CD8-positive, alpha-beta memory T cell (primary cell): ENCODE data around the gene FRMD6. TPM values are rescaled to one million over a fixed set of nuclear protein-coding genes. Genes with fewer than 3 reads are reported as not detected.

Source experiments
- CTCF ChIA-PET: fragments of 350-600 bp; sonication (Branson Sonifier 250); formaldehyde crosslinking; loops from one replicate; lab custom pipeline; 2021; ENCODE audit warnings: antibody characterized with exemption; lab: Charles Lee
- POLR2A ChIA-PET: fragments of 350-600 bp; sonication (Branson Sonifier 250); formaldehyde crosslinking; loops from one replicate; lab custom pipeline; 2021; ENCODE audit warnings: antibody characterized with exemption; lab: Charles Lee
- DNase-seq, 5 donors: peaks; one replicate each; pipeline versions ENCODE4 v3.0.0 to v3.0.0-alpha.2; 2020 to 2022; ENCODE audit warnings: mixed read lengths in 1 of 5
- H3K27ac ChIP-seq: one replicate; pipeline ENCODE4 v1.7.0; 2013; ENCODE audit warnings: low read depth, mild to moderate bottlenecking, low read length, moderate library complexity
- H3K27me3 ChIP-seq: 2 replicates; pipeline ENCODE4 v1.7.0; 2013; ENCODE audit warnings: low read length, mild to moderate bottlenecking; ENCODE audit not compliant: insufficient read depth, poor library complexity, severe bottlenecking
- H3K36me3 ChIP-seq: 2 replicates; pipeline ENCODE4 v1.7.0; 2013; ENCODE audit warnings: mild to moderate bottlenecking, low read length, moderate library complexity; ENCODE audit not compliant: insufficient read depth
- H3K4me1 ChIP-seq: 2 replicates; pipeline ENCODE4 v1.7.0; 2013; ENCODE audit warnings: mild to moderate bottlenecking, low read length, moderate library complexity; ENCODE audit not compliant: insufficient read depth
- H3K4me3 ChIP-seq: 2 replicates; pipeline ENCODE4 v1.7.0; 2013; ENCODE audit warnings: mild to moderate bottlenecking, low read length
- H3K9me3 ChIP-seq: 2 replicates; pipeline ENCODE4 v1.7.0; 2013; ENCODE audit warnings: mild to moderate bottlenecking, low read length
- H3K27ac Mint-ChIP-seq, 8 donors: one replicate each; pipeline ENCODE4 v1.8.0; 2020 to 2021; ENCODE audit warnings: mixed read lengths in 8 of 8, mild to moderate bottlenecking in 6 of 8, inconsistent platforms in 3 of 8, moderate library complexity in 3 of 8
- H3K27me3 Mint-ChIP-seq, 2 donors: one replicate each; pipeline ENCODE4 v1.8.0; 2020 to 2021; ENCODE audit warnings: mixed read lengths in 2 of 2, mild to moderate bottlenecking in 1 of 2, moderate library complexity in 1 of 2
- H3K36me3 Mint-ChIP-seq, 3 donors: one replicate each; pipeline ENCODE4 v1.8.0; 2020 to 2021; ENCODE audit warnings: mixed read lengths in 3 of 3, inconsistent platforms in 1 of 3, mild to moderate bottlenecking in 1 of 3
- H3K4me1 Mint-ChIP-seq, 3 donors: one replicate each; pipeline ENCODE4 v1.8.0; 2020 to 2021; ENCODE audit warnings: mixed read lengths in 3 of 3, inconsistent platforms in 1 of 3, mild to moderate bottlenecking in 1 of 3
- H3K4me3 Mint-ChIP-seq, 7 donors: one replicate each; pipeline ENCODE4 v1.8.0; 2020 to 2021; ENCODE audit warnings: mixed read lengths in 7 of 7, mild to moderate bottlenecking in 6 of 7, moderate library complexity in 4 of 7, inconsistent platforms in 2 of 7
- H3K9me3 Mint-ChIP-seq, 5 donors: one replicate each; pipeline ENCODE4 v1.8.0; 2020 to 2022; ENCODE audit warnings: mixed read lengths in 5 of 5, mild to moderate bottlenecking in 3 of 5, moderate library complexity in 2 of 5, inconsistent platforms in 1 of 5
- polyA plus RNA-seq: library from polyadenylated mRNA; unstranded; fragments of 300-500 nt; fragmentation: Illumina TruSeq; gene quantifications from one replicate; pipeline ENCODE4 v1.2.3, GENCODE V29; 2021
- total RNA-seq, 2 experiments: library from RNA; stranded (reverse); gene quantifications; one replicate each; pipeline ENCODE4 v1.2.3, GENCODE V29; 2021

FRMD6 gene
- total and polyA plus RNA-seq, 3 experiments from 2014 or later, result 0.67 to 2.3 (median 2.2) TPM

GRCh38 chr14:51658441-51659173 is 6.9 kb downstream of the FRMD6 start:
- POLR2A ChIA-PET, result no interaction called here
- no peak overlapping the region for H3K27ac ChIP-seq
- H3K36me3 Mint-ChIP-seq, result peaks cover 0 to 4% (median 0%) of the 10 kb centered on the region in 3 donors

GRCh38 chr14:51660741-51661140 is 9.0 kb downstream of the FRMD6 start:
- ChIA-PET CTCF (no interaction called here), POLR2A (no interaction called here)
- DNase-seq, result no peak
- Histone ChIP-seq H3K4me3 (no peak overlapping the region), H3K4me1 (no peaks in the 10 kb centered on the region), H3K27ac (no peak overlapping the region), H3K9me3 (no peaks in the 10 kb centered on the region), H3K27me3 (peaks cover 17% of the 10 kb centered on the region), H3K36me3 (no peaks in the 10 kb centered on the region)
- H3K27me3 Mint-ChIP-seq, result peaks cover 20 to 50% of the 10 kb centered on the region in 2 donors
- peaks cover 0 to 4% (median under 1%) of the 10 kb centered on the region in 3 donors for H3K36me3 Mint-ChIP-seq
- H3K9me3 Mint-ChIP-seq, result no peaks in the 10 kb centered on the region
- H3K27ac Mint-ChIP-seq, result no peak overlapping the region
- no peak overlapping the region for H3K4me3 Mint-ChIP-seq
- no peaks in the 10 kb centered on the region for H3K4me1 Mint-ChIP-seq

More at GRCh38 chr14:51658441-51659173, 6.9 kb downstream of the FRMD6 start:
- CTCF ChIA-PET, result no interaction called here
- no peak for DNase-seq
- no peak overlapping the region for H3K27ac Mint-ChIP-seq
- no peaks in the 10 kb centered on the region for H3K9me3 Mint-ChIP-seq
- H3K36me3 ChIP-seq, result no peaks in the 10 kb centered on the region
- no peak overlapping the region for H3K4me3 ChIP-seq
- H3K27me3 ChIP-seq, result peaks cover 27% of the 10 kb centered on the region
- no peak overlapping the region for H3K4me3 Mint-ChIP-seq
- H3K27me3 Mint-ChIP-seq, result peaks cover 26 to 65% of the 10 kb centered on the region in 2 donors
- H3K9me3 ChIP-seq, result no peaks in the 10 kb centered on the region
- peaks cover 2% of the 10 kb centered on the region for H3K4me1 ChIP-seq
- H3K4me1 Mint-ChIP-seq, result peaks cover 0 to under 1% (median 0%) of the 10 kb centered on the region in 3 donors

- no peak overlapping the region for H3K27ac Mint-ChIP-seq
- peaks cover 20 to 45% of the 10 kb centered on the region in 2 donors for H3K27me3 Mint-ChIP-seq
- peaks cover 0 to 1% (median 0%) of the 10 kb centered on the region in 3 donors for H3K36me3 Mint-ChIP-seq
- H3K4me3 Mint-ChIP-seq, result no peak overlapping the region
- no peaks in the 10 kb centered on the region for H3K9me3 Mint-ChIP-seq
- CTCF ChIA-PET, result interaction anchor here (1.2 kb wide), 1 partner anchor 9 kb away, joined by 5 read pairs; no protein-coding TSS in a partner anchor
- Histone ChIP-seq H3K27me3 (peaks cover 12% of the 10 kb centered on the region), H3K4me3 (no peak overlapping the region), H3K36me3 (no peaks in the 10 kb centered on the region), H3K27ac (no peak overlapping the region), H3K4me1 (no peaks in the 10 kb centered on the region), H3K9me3 (no peaks in the 10 kb centered on the region)
- H3K4me1 Mint-ChIP-seq, result no peaks in the 10 kb centered on the region
- POLR2A ChIA-PET, result no interaction called here
- no peak for DNase-seq
These were observed 9.8 kb downstream of the FRMD6 start for GRCh38 chr14:51661504-51661903.

- H3K27me3 ChIP-seq, result no peaks in the 10 kb centered on the region
- Mint-ChIP-seq H3K4me3 (no peak overlapping the region), H3K27ac (no peak overlapping the region), H3K36me3 (peaks cover 0 to 1% (median 0%) of the 10 kb centered on the region in 3 donors), H3K9me3 (no peaks in the 10 kb centered on the region), H3K27me3 (peaks cover 8 to 22% of the 10 kb centered on the region in 2 donors), H3K4me1 (no peaks in the 10 kb centered on the region)
- no peaks in the 10 kb centered on the region for H3K9me3 ChIP-seq
- H3K36me3 ChIP-seq, result no peaks in the 10 kb centered on the region
- DNase-seq, result no peak
- CTCF ChIA-PET, result interaction anchor here (1.9 kb wide), 1 partner anchor 11 kb away, joined by 8 read pairs; no protein-coding TSS in a partner anchor
- H3K4me3 ChIP-seq, result no peak overlapping the region
- H3K4me1 ChIP-seq, result no peaks in the 10 kb centered on the region
- POLR2A ChIA-PET, result no interaction called here
- no peak overlapping the region for H3K27ac ChIP-seq
These were observed 12.1 kb downstream of the FRMD6 start for GRCh38 chr14:51663783-51664326.

GRCh38 chr14:51666070-51666469 is 14.4 kb downstream of the FRMD6 start:
- DNase-seq, result no peak
- H3K4me3 ChIP-seq, result no peak overlapping the region
- no peaks in the 10 kb centered on the region for H3K9me3 ChIP-seq
- no peak overlapping the region for H3K4me3 Mint-ChIP-seq
- no peak overlapping the region for H3K27ac Mint-ChIP-seq
- no peaks in the 10 kb centered on the region for H3K4me1 ChIP-seq
- H3K4me1 Mint-ChIP-seq, result no peaks in the 10 kb centered on the region
- no peak overlapping the region for H3K27ac ChIP-seq
- H3K9me3 Mint-ChIP-seq, result no peaks in the 10 kb centered on the region
- no peaks in the 10 kb centered on the region for H3K36me3 ChIP-seq
- peaks cover 0 to 1% (median 0%) of the 10 kb centered on the region in 3 donors for H3K36me3 Mint-ChIP-seq
- ChIA-PET CTCF (no interaction called here), POLR2A (no interaction called here)
- H3K27me3 Mint-ChIP-seq, result peaks cover 3 to 8% of the 10 kb centered on the region in 2 donors
- H3K27me3 ChIP-seq, result no peaks in the 10 kb centered on the region

GRCh38 chr14:51666826-51667225 is 15.1 kb downstream of the FRMD6 start:
- ChIA-PET POLR2A (no interaction called here), CTCF (no interaction called here)
- no peaks in the 10 kb centered on the region for H3K27me3 ChIP-seq
- peaks cover 0 to 5% (median 1%) of the 10 kb centered on the region in 3 donors for H3K36me3 Mint-ChIP-seq
- H3K27ac Mint-ChIP-seq, result no peak overlapping the region
- no peaks in the 10 kb centered on the region for H3K9me3 Mint-ChIP-seq
- no peaks in the 10 kb centered on the region for H3K9me3 ChIP-seq
- H3K27me3 Mint-ChIP-seq, result peaks cover 1 to 8% of the 10 kb centered on the region in 2 donors
- no peaks in the 10 kb centered on the region for H3K4me1 ChIP-seq
- no peaks in the 10 kb centered on the region for H3K4me1 Mint-ChIP-seq
- H3K4me3 Mint-ChIP-seq, result no peak overlapping the region
- H3K36me3 ChIP-seq, result no peaks in the 10 kb centered on the region
- H3K27ac ChIP-seq, result no peak overlapping the region
- no peak overlapping the region for H3K4me3 ChIP-seq
- DNase-seq, result no peak

- ChIA-PET POLR2A (no interaction called here), CTCF (no interaction called here)
- Histone ChIP-seq H3K27ac (no peak overlapping the region), H3K4me1 (no peaks in the 10 kb centered on the region), H3K36me3 (no peaks in the 10 kb centered on the region), H3K27me3 (no peaks in the 10 kb centered on the region), H3K4me3 (no peak overlapping the region), H3K9me3 (no peaks in the 10 kb centered on the region)
- no peak overlapping the region for H3K4me3 Mint-ChIP-seq
- H3K36me3 Mint-ChIP-seq, result peaks cover 0 to 5% (median 1%) of the 10 kb centered on the region in 3 donors
- no peaks in the 10 kb centered on the region for H3K9me3 Mint-ChIP-seq
- DNase-seq, result no peak
- no peaks in the 10 kb centered on the region for H3K4me1 Mint-ChIP-seq
- no peak overlapping the region for H3K27ac Mint-ChIP-seq
- H3K27me3 Mint-ChIP-seq, result peaks cover 1 to 20% of the 10 kb centered on the region in 2 donors
These were observed 17.2 kb downstream of the FRMD6 start for GRCh38 chr14:51668870-51669269.

GRCh38 chr14:51674294-51675002 is 22.7 kb downstream of the FRMD6 start:
- Mint-ChIP-seq H3K27ac (no peak overlapping the region), H3K9me3 (no peaks in the 10 kb centered on the region), H3K4me3 (no peak overlapping the region), H3K27me3 (peaks cover 6 to 29% of the 10 kb centered on the region in 2 donors), H3K36me3 (peaks cover 0 to 5% (median 0%) of the 10 kb centered on the region in 3 donors), H3K4me1 (no peaks in the 10 kb centered on the region)
- H3K36me3 ChIP-seq, result no peaks in the 10 kb centered on the region
- POLR2A ChIA-PET, result no interaction called here
- CTCF ChIA-PET, result no interaction called here
- no peak overlapping the region for H3K27ac ChIP-seq
- no peaks in the 10 kb centered on the region for H3K4me1 ChIP-seq
- no peaks in the 10 kb centered on the region for H3K27me3 ChIP-seq
- H3K9me3 ChIP-seq, result no peaks in the 10 kb centered on the region
- no peak for DNase-seq
- no peak overlapping the region for H3K4me3 ChIP-seq
